A673 (cell line): ENCODE data around the gene PDXDC1. TPM values are rescaled to one million over a fixed set of nuclear protein-coding genes. Genes with fewer than 3 reads are reported as not detected.
"Not testable (repeated sequence)": the region's sequence is repeated elsewhere in the genome, so short reads cannot be mapped to it uniquely, and the experiment has no call there.

Experiments
- BruUV-seq: library from RNA; stranded (reverse); fragments of 400-500 nt; replicated peaks from 2 replicates; lab custom pipeline; 2021; lab: Mats Ljungman, UMichigan
- CTCF ChIA-PET: fragments of 300-600 bp; sonication (Branson Sonifier 250); formaldehyde crosslinking; loops from one replicate; lab custom pipeline; 2022; ENCODE audit warnings: antibody characterized with exemption; lab: Charles Lee
- POLR2A ChIA-PET: fragments of 300-600 bp; sonication (Branson Sonifier 250); formaldehyde crosslinking; loops from one replicate; lab custom pipeline; 2022; ENCODE audit warnings: antibody characterized with exemption; ENCODE audit not compliant: low non-redundant PET; lab: Charles Lee
- DNase-seq: peaks from one replicate; pipeline ENCODE4 v3.0.0-alpha.2; 2015; ENCODE audit warnings: low spot score
- H3K27ac ChIP-seq: fragments of 200-600 bp; sonication (generic); 2 replicates; pipeline ENCODE4 v1.5.1; 2016; ENCODE audit warnings: mixed run types, low read depth, mild to moderate bottlenecking, mixed read lengths, antibody characterized with exemption, low read length; ENCODE audit not compliant: poor library complexity, severe bottlenecking
- H3K27me3 ChIP-seq: fragments of 200-600 bp; sonication (generic); replicated peaks from 2 replicates; pipeline ENCODE4 v1.6.1; 2017; ENCODE audit warnings: mixed run types, low read depth, mild to moderate bottlenecking, mixed read lengths, antibody characterized with exemption, low read length; ENCODE audit not compliant: insufficient read depth, poor library complexity
- H3K36me3 ChIP-seq: fragments of 200-600 bp; sonication (generic); 2 replicates; pipeline ENCODE4 v1.6.1; 2016; ENCODE audit warnings: mixed run types, mild to moderate bottlenecking, mixed read lengths, antibody characterized with exemption, low read length; ENCODE audit not compliant: insufficient read depth, poor library complexity, severe bottlenecking
- H3K4me1 ChIP-seq: fragments of 200-600 bp; sonication (generic); 2 replicates; pipeline ENCODE4 v1.6.1; 2017; ENCODE audit warnings: mixed run types, mild to moderate bottlenecking, mixed read lengths, antibody characterized with exemption, low read length; ENCODE audit not compliant: insufficient read depth, poor library complexity, severe bottlenecking
- H3K4me3 ChIP-seq: fragments of 200-600 bp; sonication (generic); 2 replicates; pipeline ENCODE4 v1.5.1; 2016; ENCODE audit warnings: low read depth, mixed run types, mild to moderate bottlenecking, mixed read lengths, low read length; ENCODE audit not compliant: poor library complexity, severe bottlenecking
- H3K9me3 ChIP-seq: fragments of 200-600 bp; sonication (generic); 2 replicates; pipeline ENCODE4 v1.6.1; 2016; ENCODE audit warnings: mixed run types, low read depth, mild to moderate bottlenecking, mixed read lengths, antibody characterized with exemption, low read length; ENCODE audit not compliant: poor library complexity, severe bottlenecking
- intact Hi-C: fragments of 100-400 bp; cut with micrococcal nuclease; formaldehyde crosslinking; loops from one replicate; pipeline ENCODE4 v1.10.0; 2022; ENCODE audit not compliant: unreplicated experiment
- total RNA-seq: library from RNA; stranded (reverse); gene quantifications from 2 replicates; pipeline ENCODE4 v1.2.3, GENCODE V29; 2021

The PDXDC1 gene
- total RNA-seq, 1 experiment from 2014 or later: 103 TPM

DNA sequence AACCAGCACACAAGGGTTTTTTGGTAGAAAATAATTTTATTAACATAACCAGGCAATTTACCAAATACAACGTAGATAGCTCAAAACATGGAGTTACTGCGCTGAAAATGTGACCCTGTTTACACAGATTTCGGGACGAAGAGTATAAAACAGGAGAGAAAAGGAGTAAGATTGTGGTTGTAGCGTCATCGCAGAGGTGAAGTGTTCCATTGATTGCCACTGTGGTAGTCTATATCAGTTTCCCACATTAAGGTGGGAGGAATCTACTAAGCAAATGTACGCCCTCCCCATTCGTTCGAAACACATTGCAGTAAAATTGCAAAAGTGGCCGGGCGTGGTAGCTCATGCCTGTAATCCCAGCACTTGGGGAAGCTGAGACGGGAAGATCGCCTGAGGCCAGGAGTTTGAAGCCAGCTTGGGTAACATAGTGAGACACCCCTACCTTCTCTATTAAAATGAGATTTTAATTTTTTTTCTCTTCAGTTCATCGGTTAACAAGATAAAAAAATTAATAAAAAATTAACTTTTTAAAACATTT lies 972 bp upstream of the PDXDC1 start:
- H3K27me3 ChIP-seq, intact Hi-C loops, CTCF ChIA-PET, H3K36me3 ChIP-seq, H3K27ac ChIP-seq, H3K9me3 ChIP-seq, DNase-seq, POLR2A ChIA-PET, BruUV-seq: not testable (repeated sequence)
- Histone ChIP-seq H3K4me1 (peaks cover 15% of the 10 kb centered on the region), H3K4me3 (peak overlapping the region; percentile 68)

DNA sequence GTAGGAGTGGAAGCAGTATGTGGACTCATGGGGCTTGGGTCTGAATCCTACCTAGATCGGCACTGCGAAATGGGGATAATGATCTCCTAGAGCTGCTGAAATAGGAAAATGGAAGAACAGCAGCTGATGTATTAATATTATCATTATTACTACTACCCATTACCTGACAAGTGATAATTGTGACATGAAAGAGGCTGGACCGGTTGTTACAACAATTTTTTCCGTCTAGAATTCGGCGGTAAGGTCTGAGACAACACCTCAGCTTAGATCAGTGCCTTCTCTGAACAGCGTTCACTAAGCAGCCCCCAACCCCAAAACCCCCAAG lies 533 bp upstream of the PDXDC1 start:
- Histone ChIP-seq H3K27ac (peak overlapping the region; percentile 92), H3K4me1 (peaks cover 16% of the 10 kb centered on the region), H3K4me3 (peak overlapping the region; percentile 68)
- peak; percentile 83 for DNase-seq
- CTCF ChIA-PET, H3K27me3 ChIP-seq, H3K9me3 ChIP-seq, POLR2A ChIA-PET, intact Hi-C loops, BruUV-seq, H3K36me3 ChIP-seq: not testable (repeated sequence)

DNA sequence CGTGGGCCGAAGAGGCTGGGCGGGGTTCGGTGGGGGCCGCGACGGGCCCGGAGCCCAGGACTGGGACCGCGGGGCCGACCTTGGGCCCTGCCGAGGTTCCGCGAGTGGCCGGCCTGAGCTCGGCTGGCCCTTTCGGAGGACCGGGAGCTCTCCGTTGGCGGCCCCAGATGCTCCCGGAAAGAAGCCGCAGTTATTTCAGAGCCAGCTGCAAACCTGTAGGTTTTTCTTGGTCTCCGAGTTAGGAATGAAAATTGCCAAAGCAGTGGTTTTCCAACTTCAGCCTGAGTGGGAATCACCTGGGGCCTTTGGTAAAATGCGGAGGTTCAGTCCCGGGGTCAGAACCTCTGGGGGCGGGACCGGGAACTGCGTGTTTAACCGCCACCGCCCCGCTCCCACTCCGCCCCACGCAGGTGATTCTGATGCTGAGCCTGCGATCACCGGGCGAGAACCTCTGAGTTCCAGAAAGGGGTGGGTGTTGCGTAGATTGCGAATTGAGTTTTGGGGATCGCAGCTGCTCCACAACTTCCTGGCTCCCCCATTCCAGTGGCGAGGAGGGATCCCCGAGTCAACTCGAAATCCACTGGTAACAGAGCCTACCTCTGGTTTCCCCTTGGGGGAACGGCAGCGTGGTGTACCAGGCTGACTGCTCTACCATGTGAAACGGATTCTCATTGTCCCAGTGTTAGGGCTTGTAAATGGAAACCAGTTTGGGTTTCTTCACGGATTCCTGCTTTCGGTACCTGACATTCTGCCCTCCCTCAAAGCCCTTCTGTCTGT lies 780 bp downstream of the PDXDC1 start:
- H3K9me3 ChIP-seq, DNase-seq, POLR2A ChIA-PET, H3K27me3 ChIP-seq, intact Hi-C loops, BruUV-seq, CTCF ChIA-PET, H3K36me3 ChIP-seq: not testable (repeated sequence)
- peaks cover 16% of the 10 kb centered on the region for H3K4me1 ChIP-seq
- peak overlapping the region; percentile 68 for H3K4me3 ChIP-seq
- H3K27ac ChIP-seq: peak overlapping the region; percentile 92

- DNase-seq, H3K4me3 ChIP-seq, POLR2A ChIA-PET, intact Hi-C loops, H3K27ac ChIP-seq, BruUV-seq, CTCF ChIA-PET, H3K36me3 ChIP-seq, H3K9me3 ChIP-seq, H3K27me3 ChIP-seq: not testable (repeated sequence)
- H3K4me1 ChIP-seq: peaks cover 16% of the 10 kb centered on the region
Observed at GRCh38 chr16:14976971-14977736, 2.3 kb downstream of the PDXDC1 start.

DNA sequence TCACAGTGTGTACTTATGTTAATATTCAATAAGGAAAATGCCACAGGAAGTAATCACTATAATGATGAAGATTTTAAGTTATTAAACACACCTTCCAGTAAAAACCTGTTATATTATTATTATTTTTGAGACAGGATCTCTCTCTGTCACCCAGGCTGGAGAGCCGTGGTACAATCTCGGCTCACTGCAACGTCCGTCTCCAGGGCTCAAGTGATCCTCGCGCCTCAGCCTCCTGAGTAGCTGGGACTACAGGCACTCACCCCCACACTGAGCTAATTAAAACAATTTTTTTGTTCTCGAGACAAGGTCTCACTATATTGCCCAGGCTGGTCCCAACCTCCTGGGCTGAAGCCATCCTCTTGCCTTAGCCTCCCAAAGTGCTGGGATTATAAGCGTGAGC lies 3.5 kb downstream of the PDXDC1 start:
- CTCF ChIA-PET: not testable (repeated sequence)

DNA sequence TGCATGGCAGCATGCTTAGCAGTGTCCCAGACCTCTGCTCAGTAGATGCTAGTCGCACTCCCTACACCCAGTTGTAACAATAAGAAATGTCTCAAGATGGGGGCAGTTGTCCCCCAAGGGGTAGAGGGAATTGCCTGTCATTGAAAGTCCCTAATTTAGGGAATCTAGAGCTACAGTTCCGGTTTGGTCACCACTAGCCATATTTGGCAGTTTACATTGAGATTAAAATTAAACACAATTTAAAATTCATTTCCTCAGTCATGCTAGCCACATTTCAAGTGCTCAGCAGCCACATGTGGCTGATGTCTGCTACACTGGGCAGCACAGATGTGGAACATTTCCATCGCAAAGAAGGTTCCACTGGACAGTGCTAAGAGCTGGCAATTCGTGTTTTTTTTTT lies 4.1 kb downstream of the PDXDC1 start:
- H3K27me3 ChIP-seq, H3K36me3 ChIP-seq, H3K9me3 ChIP-seq, BruUV-seq, H3K4me3 ChIP-seq, CTCF ChIA-PET, DNase-seq, POLR2A ChIA-PET, intact Hi-C loops: not testable (repeated sequence)
- H3K27ac ChIP-seq: peak overlapping the region; percentile 41
- H3K4me1 ChIP-seq: peaks cover 16% of the 10 kb centered on the region

More for the DNA sequence above, 3.5 kb downstream of the PDXDC1 start:
- Histone ChIP-seq H3K27ac (peak overlapping the region; percentile 41), H3K4me1 (peaks cover 16% of the 10 kb centered on the region)
- H3K4me3 ChIP-seq, POLR2A ChIA-PET, H3K36me3 ChIP-seq, BruUV-seq, DNase-seq, intact Hi-C loops, H3K9me3 ChIP-seq, H3K27me3 ChIP-seq: not testable (repeated sequence)

DNA sequence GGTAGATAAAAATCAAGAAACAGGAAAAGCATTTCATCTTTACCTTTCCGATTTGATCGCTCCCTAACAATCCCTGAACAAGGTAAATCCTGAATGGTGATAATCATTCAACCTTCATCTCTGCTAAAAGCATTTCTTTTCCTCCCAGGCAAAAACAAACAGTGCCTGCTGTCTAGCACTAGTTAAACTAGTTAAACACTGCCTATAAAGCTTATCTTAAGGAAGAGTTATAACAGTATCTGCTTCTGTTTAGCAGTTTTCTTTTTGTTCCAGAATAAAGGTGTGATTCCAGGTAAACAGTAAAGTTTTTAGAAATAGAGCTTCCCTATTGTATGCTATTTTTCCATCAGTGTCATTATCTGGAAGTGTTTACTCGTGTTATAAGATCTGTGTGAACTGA lies 6.4 kb downstream of the PDXDC1 start:
- H3K27ac ChIP-seq, BruUV-seq, H3K27me3 ChIP-seq, CTCF ChIA-PET, H3K9me3 ChIP-seq, H3K4me3 ChIP-seq, H3K36me3 ChIP-seq, intact Hi-C loops, DNase-seq: not testable (repeated sequence)
- H3K4me1 ChIP-seq: peaks cover 14% of the 10 kb centered on the region
- POLR2A ChIA-PET: interaction anchor here (0.6 kb wide), 1 partner anchor 912 kb away, joined by 3 read pairs; no protein-coding TSS in a partner anchor
